HG03103 (cell line): Measurements from ENCODE around the gene CASP10.
A peak's percentile ranks its signal among the peaks of the same experiment; 100 is the strongest.
"Not testable (repeated sequence)": the region's sequence is repeated elsewhere in the genome, so short reads cannot be mapped to it uniquely, and the experiment has no call there.

Experiments used
- ATAC-seq: cut with Tn5 transposase; IDR thresholded peaks from one replicate; pipeline ENCODE4 v1.9.1; 2021; ENCODE audit warnings: low read depth; ENCODE audit not compliant: unreplicated experiment

Gene CASP10, protein sequence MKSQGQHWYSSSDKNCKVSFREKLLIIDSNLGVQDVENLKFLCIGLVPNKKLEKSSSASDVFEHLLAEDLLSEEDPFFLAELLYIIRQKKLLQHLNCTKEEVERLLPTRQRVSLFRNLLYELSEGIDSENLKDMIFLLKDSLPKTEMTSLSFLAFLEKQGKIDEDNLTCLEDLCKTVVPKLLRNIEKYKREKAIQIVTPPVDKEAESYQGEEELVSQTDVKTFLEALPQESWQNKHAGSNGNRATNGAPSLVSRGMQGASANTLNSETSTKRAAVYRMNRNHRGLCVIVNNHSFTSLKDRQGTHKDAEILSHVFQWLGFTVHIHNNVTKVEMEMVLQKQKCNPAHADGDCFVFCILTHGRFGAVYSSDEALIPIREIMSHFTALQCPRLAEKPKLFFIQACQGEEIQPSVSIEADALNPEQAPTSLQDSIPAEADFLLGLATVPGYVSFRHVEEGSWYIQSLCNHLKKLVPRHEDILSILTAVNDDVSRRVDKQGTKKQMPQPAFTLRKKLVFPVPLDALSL

DNA sequence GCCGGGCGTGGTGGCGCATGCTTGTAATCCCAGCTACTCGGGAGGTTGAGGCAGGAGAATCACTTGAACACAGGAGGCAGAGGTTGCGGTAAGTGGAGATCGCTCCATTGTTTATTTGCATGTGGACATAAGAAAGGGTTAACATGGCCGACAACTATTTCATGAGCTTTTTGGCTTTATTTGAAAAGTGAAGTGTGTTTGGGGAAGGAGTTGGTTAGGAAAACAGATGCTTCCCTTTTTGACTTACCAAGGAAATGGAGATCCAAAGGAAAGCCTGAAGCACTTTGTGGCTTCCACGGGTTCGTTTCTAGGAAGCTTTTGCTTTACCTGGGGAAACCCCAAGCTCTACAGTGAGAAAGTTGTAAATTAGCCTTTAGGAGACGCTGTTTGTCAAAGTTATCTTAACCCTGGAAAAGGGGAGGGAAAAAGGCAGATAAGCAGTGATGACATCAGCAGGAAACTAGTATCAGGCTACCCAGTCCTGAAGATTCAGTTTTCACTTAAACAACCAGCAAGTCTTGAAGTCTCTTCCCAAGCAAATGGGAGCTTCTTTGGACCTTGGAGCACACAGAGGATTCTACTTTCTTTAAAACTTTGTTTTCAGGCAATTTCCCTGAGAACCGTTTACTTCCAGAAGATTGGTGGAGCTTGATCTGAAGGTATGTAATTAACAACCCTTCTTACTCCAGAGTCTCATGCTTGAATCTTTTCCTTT, at the start of gene CASP10:
CASP10 (plus strand) TSS at position 492 of the 715 bp plus-strand sequence. CDS start 2,637 bp downstream, outside the sequence.
- peak; percentile 39 for ATAC-seq

DNA sequence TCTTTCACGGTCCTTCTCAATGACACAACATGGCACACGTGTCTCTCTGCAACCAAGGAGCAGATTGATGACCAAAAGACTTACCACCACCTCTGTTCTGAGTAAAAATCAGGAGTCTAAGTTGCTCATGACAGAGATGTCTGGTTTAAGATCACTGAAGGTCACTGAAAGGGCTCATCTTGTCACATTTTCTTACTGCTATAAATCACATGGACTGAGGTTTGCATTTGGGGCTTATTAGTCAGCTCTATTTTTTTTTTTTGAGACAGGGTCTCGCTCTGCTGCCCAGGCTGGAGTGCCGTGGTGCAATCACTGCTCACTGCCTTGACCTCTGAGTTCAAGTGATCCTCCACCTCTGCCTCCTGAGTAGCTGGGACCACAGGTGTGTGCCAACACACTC, 47.6 kb upstream of the CASP10 start:
- no peak for ATAC-seq

DNA sequence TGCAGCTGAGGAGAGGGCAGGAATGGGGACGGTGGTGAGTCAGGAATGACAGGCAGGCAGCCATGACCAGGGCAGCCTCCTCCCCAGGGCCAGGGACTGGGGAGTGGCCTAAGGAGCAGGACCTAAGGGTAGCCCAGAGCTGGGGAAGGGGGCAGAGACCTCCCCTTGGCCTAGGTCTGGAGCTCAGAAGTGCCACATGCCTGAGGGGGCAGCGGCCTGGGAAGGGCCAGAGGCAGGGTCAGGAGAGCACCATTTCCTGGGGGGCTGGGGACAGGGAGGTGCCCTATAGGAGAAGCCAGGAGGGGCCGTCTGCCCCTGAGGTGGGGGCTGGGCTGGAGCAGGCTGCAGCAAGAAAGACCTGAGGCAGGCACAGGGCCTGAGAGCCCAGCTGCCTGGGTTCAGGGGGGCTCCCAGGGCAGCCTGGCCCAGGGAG, 46.0 kb upstream of the CASP10 start:
- no peak for ATAC-seq

DNA sequence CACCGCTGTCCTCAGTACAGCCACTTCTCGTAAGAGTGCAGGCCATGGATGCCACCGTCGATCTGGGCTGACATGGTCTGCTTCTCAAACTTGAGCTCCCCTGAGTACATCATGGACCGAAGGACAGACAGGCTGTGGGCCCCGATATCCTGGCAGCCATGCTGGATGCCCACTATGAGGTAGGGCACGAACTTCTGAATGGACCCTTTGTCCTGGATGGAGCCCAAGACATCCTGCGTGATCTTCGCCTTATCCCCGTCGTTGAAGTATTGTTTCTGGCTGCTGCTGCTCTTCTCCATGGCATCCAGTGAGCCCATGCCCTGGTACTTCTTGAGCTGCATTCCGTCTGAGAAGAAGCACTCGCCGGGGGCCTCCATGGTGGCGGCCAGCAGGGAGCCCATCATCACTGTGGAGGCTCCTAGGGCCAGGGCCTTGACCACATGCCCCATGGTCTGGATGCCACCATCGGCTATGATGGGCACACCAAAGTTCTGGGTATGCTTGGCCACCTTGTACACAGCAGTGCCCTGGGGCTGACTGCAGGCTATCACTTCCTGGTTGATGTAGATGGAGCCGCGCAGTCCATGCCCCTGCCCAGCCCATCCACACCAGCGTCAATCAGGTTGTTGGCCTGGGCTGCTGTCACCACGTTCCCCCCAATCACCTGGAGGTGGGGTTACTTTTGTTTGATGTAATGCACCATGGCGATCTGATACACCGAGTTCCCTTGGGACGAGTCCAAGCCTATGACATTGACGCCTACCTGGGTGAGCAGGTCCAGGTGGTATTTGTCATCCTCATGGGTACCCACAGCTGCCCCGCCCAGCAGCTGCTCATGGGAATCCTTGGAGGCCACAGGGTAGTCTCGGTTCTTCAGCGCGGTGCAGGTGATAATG, 45.2 kb upstream of the CASP10 start:
- ATAC-seq = no peak

DNA sequence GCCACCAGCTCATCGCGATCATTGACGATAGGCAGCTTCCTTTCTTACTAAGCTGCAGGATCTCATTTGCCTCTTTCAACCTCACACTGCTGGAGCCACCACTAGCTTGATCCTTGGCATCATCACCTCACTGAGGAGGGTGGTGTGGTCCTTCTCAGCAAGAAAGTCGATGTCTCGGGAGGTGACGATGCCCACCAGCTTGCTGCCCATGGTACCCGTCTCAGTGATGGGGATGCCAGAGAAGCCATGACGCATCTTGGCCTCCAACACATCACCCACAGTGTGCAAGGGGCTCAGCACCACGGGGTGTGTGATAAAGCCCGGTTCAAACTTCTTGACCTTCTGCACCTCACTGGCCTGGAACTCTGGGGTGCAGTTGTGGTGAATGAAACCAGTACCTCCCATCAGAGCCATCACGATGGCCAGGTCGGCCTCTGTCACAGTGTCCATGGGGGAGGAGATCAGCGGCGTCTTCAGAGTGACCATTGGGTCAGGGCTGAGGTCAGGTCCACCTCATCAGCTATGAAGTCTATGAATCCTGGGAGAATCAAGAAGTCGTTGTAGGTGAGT, 44.5 kb upstream of the CASP10 start:
- ATAC-seq = no peak

DNA sequence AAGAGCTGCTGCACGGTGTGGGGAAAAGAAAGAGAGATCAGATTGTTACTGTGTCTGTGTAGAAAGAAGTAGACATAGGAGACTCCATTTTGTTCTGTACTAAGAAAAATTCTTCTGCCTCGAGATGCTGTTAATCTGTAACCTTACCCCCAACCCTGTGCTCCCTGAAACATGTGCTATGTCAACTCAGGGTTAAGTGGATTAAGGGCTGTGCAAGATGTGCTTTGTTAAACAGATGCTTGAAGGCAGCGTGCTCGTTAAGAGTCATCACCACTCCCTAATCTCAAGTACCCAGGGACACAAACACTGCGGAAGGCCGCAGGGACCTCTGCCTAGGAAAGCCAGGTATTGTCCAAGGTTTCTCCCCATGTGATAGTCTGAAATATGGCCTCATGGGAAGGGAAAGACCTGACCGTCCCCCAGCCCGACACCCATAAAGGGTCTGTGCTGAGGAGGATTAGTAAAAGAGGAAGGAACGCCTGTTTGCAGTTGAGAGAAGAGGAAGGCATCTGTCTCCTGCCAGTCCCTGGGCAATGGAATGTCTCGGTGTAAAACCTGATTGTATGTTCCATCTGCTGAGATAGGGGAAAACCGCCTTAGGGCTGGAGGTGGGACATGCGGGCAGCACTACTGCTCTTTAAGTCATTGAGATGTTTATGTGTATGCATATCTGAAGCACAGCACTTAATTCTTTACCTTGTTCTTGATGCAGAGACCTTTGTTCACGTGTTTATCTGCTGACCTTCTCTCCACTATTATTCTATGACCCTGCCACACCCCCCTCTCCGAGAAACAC, 43.8 kb upstream of the CASP10 start:
- ATAC-seq = not testable (repeated sequence)

DNA sequence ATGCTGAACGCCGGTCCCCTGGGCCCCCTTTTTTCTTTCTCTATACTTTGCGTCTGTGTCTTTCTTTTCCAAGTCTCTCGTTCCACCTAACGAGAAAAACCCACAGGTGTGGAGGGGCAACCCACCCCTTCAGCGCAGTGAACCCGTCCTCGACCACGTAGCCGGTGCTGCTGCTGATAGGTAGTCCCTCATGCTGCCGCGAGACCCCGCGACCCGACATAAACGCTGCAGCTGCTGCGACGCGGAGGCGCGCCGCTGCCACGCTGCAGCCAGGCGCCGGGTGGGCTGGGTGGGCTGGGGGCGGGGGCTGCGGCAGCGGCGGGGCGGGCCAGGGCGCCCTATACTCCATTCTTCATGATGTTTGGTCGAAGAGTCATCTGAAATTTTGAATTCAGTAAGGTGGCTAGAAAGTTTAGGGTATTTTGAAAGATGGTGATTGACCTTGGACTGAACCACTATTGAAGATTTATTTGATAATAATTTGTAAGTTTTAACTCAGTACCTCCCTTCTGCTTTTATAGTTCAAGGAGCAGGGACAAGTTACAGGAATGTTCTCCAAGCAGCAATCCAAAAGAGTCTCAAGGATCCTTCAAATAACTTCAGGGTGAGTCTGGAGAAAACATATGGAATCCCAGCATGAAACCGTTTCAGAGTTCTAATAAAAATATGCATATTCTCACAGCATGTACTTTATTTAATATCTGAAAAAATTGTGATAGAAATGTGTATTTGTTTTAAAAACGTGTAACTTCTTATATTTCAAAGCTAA, 42.9 kb upstream of the CASP10 start:
- ATAC-seq = no peak

DNA sequence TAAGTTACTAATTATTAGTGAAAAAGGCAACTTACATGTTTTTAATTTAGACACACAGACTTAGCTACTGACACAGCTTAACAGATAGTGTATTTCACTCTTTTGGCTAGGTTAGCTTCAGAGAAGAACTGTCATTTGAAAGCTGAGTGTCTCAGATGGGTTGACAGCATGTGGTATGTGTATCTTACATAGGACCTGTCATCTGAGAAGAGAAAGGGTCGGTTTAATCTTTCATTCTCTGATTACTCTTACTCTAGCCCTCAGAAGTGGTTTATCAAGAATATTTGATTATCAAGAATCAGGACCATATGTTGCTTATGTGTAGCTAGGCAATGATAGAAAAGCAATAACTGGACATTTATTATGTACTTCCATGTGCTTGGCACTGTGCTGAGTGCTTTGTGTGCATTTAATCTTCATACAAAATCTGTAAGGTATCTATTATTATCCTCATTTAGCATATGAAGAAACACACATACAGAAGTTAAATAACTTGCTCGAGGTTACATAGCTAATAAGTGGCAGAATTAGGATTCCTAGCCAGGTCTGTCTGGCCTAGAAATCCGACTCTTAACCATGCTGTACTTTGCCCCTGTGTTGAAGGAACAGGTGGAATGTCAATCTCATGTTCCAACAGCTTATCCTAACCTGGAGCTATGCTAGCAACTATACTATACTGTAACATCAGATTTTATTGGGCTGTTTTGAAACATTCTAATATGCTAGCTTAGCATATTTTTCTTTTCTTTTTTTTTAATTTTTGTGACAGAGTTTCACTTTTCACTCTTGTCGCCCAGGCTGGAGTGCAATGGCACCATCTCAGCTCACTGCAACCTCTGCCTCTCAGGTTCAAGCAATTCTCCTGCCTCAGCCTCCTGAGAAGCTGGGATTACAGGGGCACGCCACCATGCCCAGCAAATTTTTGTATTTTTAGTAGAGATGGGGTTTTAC, 38.6 kb upstream of the CASP10 start:
- no peak for ATAC-seq

DNA sequence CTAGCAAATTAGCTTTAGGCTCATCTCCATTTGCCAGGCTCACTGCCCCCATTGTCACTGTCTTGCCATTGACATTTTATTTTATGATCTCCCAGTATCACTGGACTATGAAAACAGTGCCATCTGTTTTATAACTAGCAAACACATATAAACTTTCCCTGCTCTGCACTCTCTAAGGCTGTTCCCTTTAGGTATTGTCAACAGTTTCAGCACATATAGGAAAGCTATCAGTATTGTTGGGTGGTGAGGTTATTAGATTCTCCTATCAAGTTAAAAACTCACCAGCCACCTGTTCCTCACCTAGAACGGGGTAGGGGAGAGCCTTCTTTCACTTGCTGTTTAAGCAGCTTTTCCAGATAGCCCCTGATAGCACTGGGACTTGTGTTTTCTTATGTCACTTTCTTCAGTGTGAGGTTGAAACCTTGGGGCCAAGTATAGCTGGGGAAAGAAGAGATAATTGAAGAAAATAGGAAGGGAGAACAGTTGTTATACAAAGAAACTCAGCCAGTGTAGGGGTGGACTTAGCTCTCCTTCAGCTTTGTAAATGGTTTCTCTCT, 34.4 kb upstream of the CASP10 start:
- no peak for ATAC-seq

DNA sequence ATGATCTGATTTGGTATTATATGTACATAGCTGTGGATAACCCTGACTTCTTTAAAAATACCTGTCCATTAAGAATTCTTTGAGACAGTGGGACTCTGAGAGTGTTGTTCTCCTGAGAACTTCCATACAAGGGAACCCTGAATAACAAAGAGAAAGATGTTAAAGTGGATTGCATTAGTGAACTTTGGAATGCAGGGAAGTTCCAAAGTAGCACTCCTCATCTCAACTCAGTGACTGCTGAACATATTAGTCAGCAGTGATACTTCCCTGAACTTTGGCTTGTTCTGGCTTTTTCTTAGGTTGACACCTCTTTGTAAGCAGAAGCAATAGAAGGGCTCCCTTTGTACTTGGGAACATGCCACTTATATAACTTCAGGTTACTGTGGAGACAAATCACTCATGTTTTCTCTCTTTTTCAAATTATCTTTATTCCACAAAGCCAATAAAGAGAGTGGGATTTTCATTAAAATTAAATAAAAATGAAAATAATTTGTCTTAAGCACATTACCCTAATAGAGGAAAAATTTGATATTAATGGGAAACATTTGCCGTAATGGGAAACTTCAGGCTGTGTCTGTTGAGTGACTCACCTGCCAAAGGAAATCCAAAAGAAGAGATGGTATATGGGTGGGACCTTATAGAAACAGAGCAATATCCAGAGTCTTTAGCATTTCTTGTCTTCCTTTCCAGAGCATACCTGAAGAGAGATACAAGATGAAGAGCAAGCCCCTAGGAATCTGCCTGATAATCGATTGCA, 33.7 kb upstream of the CASP10 start:
- ATAC-seq = no peak

DNA sequence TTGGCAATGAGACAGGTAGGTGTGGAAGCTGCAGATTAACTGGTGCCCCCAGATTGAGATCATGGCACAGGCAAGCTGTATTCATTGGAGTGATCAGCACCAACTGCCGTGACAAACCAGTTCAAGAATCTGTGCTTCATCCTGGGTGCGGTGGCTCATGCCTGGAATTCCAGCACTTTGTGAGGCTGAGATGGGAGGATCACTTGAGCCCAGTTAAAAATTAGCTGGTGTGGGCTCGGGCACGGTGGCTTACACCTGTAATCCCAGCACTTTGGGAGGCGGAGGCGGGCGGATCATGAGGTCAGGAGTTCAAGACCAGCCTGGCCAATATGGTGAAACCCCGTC, 33.1 kb upstream of the CASP10 start:
- ATAC-seq = not testable (repeated sequence)

DNA sequence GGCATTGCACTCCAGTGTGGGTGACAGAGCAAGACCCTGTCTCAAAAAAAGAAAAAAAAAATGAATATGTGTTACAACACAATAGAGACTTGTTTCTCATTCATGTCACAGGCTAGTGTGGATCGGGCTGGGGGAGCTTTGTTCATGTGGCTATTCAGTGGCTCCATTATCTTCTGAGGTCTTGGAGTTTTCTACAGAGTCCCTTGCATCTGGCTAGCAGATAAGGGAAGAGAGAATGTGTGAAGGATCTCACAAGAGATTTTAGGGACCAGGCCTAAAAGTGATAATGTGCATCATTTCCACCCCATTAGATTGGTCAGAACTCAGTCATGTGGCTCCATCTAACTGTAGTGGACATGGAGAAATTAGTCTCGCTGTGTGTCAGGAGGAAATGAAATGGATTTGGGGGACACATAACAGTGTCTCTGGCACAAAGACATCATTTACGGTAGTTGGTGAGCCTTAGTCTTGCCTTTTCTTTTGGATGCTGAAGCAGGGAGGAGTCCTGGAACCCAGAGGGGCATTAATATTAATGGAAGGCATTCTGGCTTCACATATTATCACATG, 32.4 kb upstream of the CASP10 start:
- ATAC-seq = no peak

DNA sequence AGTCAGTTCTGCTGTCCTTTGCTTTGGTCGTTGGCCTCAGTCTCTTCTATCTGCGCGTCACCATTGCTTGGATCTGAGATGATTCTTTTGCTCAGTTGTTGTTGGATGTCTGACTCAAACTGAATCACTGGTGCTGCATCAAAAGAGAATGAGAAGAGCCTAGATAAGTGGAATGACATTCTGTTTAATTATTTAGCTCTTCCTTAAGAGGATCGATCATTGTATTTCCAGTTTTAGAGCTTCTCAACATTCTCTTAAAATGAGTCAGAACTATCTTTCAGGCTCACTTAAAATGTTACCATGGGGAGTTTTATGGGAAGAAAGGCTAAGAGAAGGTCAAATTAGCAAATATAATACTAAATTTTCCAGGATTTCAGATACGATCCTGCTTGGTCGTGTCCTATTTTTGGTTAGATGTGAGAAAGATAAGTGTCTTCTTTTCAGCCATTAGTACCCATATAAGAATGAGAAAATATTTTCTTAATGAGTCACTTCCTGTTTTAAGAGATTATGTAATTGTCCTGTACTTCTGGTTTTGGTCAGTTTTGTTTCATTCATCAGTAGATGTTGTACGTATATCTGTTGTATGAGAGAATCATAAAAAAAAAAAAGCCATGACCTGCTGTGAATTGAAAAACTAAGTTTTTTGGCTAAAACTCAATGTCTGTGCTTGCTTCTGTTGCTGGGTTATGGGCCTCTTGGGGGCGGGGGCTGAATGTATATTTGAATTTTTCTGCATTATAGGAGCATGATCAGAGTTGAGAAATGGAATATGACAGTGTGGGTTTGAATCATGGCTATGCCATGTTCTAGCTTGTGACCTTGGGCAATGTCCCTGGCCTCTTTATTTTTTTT, 31.6 kb upstream of the CASP10 start:
- peak; percentile 76 for ATAC-seq

DNA sequence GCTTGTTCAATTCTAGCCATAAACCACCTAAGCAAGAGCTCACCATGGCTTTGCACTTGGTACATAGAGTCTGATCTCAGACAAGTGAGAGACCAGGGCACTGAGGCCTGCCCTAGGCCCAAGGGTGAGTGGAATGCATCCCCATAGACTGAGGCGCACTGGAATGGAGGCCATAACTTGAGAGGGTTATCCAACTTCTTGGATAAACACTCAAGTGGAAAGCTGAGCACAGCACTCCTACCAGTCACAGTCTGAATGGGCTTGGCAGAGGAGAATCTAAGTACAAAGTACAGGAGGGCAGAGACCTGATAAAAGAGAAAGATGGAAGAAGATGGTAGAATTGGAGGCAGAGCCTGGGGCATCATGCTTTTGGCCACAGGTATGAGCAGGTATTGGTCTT, 30.4 kb upstream of the CASP10 start:
- ATAC-seq = no peak

DNA sequence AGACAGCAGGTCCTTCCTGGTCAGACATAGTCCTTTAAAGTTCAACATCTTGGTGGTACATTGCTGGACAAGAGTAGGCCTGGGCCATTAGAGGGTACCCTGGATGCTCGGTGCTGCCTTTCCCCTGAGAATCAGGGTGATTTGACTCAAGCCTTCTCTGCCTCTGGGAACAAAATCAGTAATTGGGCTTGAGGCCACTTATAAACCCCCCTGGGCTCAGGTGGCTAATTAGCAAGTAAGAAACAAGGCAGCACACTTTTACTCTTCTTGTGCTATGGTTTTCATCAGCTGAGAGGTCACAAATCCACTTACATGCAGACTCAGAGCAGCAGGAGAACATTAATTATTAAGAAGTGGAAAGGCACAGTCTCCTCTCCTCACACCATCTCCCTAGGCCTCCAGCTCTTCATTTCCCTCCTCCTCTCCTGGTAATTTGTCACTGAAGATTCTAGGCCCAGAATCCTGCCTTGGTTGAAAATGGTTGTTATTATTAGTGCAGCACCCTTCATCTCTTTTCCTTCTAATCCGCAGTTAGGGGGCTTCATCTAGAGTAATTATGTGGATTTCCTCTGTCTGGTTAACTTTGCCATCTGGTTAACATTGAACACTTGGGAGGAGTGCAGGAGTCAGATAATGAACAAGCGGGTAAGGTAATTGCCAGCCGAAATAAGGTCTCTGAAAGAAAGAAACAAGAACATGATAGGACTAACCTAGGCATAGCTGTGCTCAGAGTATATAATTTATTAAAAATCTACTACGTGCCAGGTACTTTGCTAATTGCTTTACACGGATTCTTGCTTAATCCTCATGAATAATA, 29.7 kb upstream of the CASP10 start:
- no peak for ATAC-seq
